Nephron (organoid): Measurements from ENCODE around the gene SPG7.

Source experiments
- H3K27ac Mint-ChIP-seq, 3 experiments: 2 replicates each; pipeline ENCODE4 v1.8.0; 2020; ENCODE audit warnings: mixed read lengths in 3 of 3, mild to moderate bottlenecking in 2 of 3, moderate library complexity in 1 of 3
- H3K27me3 Mint-ChIP-seq: 2 replicates; pipeline ENCODE4 v1.8.0; 2021; ENCODE audit warnings: low read depth, mild to moderate bottlenecking, moderate library complexity, mixed read lengths
- H3K36me3 Mint-ChIP-seq: 2 replicates; pipeline ENCODE4 v1.8.0; 2020; ENCODE audit warnings: low read depth, mixed read lengths
- H3K4me1 Mint-ChIP-seq: 2 replicates; pipeline ENCODE4 v1.8.0; 2020; ENCODE audit warnings: mixed read lengths
- H3K4me3 Mint-ChIP-seq, 3 experiments: 2 replicates each; pipeline ENCODE4 v1.8.0; 2020; ENCODE audit warnings: mild to moderate bottlenecking in 3 of 3, mixed read lengths in 3 of 3, moderate library complexity in 2 of 3
- H3K9me3 Mint-ChIP-seq: 2 replicates; pipeline ENCODE4 v1.8.0; 2020; ENCODE audit warnings: mixed read lengths
- CTCF ChIP-seq, 3 experiments: fragments of 200-600 bp; sonication (generic); IDR thresholded peaks; one replicate each; pipeline ENCODE4 v1.5.0; 2021; ENCODE audit warnings: antibody characterized with exemption in 3 of 3; ENCODE audit not compliant: unreplicated experiment in 3 of 3

The SPG7 gene

GRCh38 chr16:89466920-89467319, 41.3 kb upstream of the SPG7 start:
- H3K36me3 Mint-ChIP-seq = peaks cover 29% of the 10 kb centered on the region
- no peak for TF ChIP-seq CTCF (IDR thresholded peaks at IDR 0.05; ENCODE audit: unreplicated experiment in 3 of 3)
- H3K4me1 Mint-ChIP-seq = peaks cover 25% of the 10 kb centered on the region
- no peaks in the 10 kb centered on the region for H3K9me3 Mint-ChIP-seq
- no peak overlapping the region for H3K4me3 Mint-ChIP-seq
- no peak overlapping the region for H3K27ac Mint-ChIP-seq
- H3K27me3 Mint-ChIP-seq = no peaks in the 10 kb centered on the region

GRCh38 chr16:89467382-89467781, 40.8 kb upstream of the SPG7 start:
- no peak overlapping the region for H3K4me3 Mint-ChIP-seq

GRCh38 chr16:89472711-89473075, 35.5 kb upstream of the SPG7 start:
- Mint-ChIP-seq H3K27me3 (no peaks in the 10 kb centered on the region), H3K36me3 (peaks cover 6% of the 10 kb centered on the region), H3K4me3 (no peak overlapping the region), H3K27ac (no peak overlapping the region), H3K9me3 (no peaks in the 10 kb centered on the region), H3K4me1 (peaks cover 40% of the 10 kb centered on the region)
- no peak for TF ChIP-seq CTCF (IDR thresholded peaks at IDR 0.05; ENCODE audit: unreplicated experiment in 3 of 3)

More at GRCh38 chr16:89467382-89467781, 40.8 kb upstream of the SPG7 start:
- peaks cover 29% of the 10 kb centered on the region for H3K36me3 Mint-ChIP-seq
- peaks cover 30% of the 10 kb centered on the region for H3K4me1 Mint-ChIP-seq
- no peak for TF ChIP-seq CTCF (IDR thresholded peaks at IDR 0.05; ENCODE audit: unreplicated experiment in 3 of 3)
- no peak overlapping the region for H3K27ac Mint-ChIP-seq
- no peaks in the 10 kb centered on the region for H3K9me3 Mint-ChIP-seq
- no peaks in the 10 kb centered on the region for H3K27me3 Mint-ChIP-seq

GRCh38 chr16:89473136-89473712, 35.0 kb upstream of the SPG7 start:
- no peak overlapping the region for H3K4me3 Mint-ChIP-seq
- no peaks in the 10 kb centered on the region for H3K9me3 Mint-ChIP-seq
- peaks cover 43% of the 10 kb centered on the region for H3K4me1 Mint-ChIP-seq
- H3K36me3 Mint-ChIP-seq = peaks cover 6% of the 10 kb centered on the region
- H3K27me3 Mint-ChIP-seq = no peaks in the 10 kb centered on the region
- H3K27ac Mint-ChIP-seq = no peak overlapping the region
- no peak for TF ChIP-seq CTCF (IDR thresholded peaks at IDR 0.05; ENCODE audit: unreplicated experiment in 3 of 3)

- Mint-ChIP-seq H3K4me3 (no peak overlapping the region), H3K27me3 (no peaks in the 10 kb centered on the region), H3K9me3 (no peaks in the 10 kb centered on the region), H3K36me3 (peaks cover 6% of the 10 kb centered on the region), H3K27ac (no peak overlapping the region), H3K4me1 (peaks cover 50% of the 10 kb centered on the region)
- no peak for TF ChIP-seq CTCF (IDR thresholded peaks at IDR 0.05; ENCODE audit: unreplicated experiment in 3 of 3)
Observed at GRCh38 chr16:89473791-89474414, 34.3 kb upstream of the SPG7 start.

GRCh38 chr16:89475144-89475543, 33.1 kb upstream of the SPG7 start:
- peaks cover 4% of the 10 kb centered on the region for H3K36me3 Mint-ChIP-seq
- no peaks in the 10 kb centered on the region for H3K27me3 Mint-ChIP-seq
- no peak overlapping the region for H3K27ac Mint-ChIP-seq
- peaks cover 53% of the 10 kb centered on the region for H3K4me1 Mint-ChIP-seq
- H3K9me3 Mint-ChIP-seq = no peaks in the 10 kb centered on the region
- no peak for TF ChIP-seq CTCF (IDR thresholded peaks at IDR 0.05; ENCODE audit: unreplicated experiment in 3 of 3)
- no peak overlapping the region for H3K4me3 Mint-ChIP-seq
